HG03097 (cell line): ENCODE results near the gene HMX3.
"Not testable (repeated sequence)": the region's sequence is repeated elsewhere in the genome, so short reads cannot be mapped to it uniquely, and the experiment has no call there.

Experiments used
- ATAC-seq: cut with Tn5 transposase; IDR thresholded peaks from one replicate; pipeline ENCODE4 v1.9.1; 2021; ENCODE audit not compliant: unreplicated experiment, low FRiP score

HMX3 gene

DNA sequence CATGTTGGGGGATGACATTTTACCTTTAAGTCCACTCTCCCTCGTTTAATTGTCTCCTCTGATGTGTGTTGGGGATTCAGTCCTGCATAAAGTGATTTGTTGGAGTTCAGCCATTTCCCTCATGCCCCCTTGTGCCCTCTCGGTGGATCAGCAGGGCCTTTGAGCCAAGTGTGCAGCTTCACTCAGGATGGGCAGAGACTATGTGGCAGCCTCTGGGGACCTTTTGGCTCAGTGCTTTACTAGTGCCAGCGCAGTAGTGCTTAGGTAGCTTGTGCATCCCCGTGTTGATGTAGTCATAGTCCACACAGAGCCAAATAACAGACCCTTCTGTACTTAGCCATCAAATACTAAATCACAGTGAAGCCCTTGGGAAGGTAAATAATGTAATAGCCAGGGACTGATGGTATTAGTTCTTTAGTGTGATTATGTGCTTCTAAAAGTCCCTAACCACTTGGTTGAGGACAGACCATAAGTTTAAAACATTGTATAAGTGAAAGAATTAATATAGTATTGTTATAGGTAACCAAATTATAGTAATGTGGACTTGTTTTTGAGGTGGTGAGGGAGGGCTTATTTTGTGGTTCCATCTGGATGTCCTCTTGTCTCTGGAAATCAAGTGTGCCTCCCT is 29.8 kb downstream of the HMX3 start:
- ATAC-seq, result no peak

- ATAC-seq, result no peak
These were observed 30.8 kb downstream of the HMX3 start for GRCh38 chr10:123166618-123167017.

- ATAC-seq, result no peak
These were observed 35.2 kb downstream of the HMX3 start for GRCh38 chr10:123170961-123171360.

DNA sequence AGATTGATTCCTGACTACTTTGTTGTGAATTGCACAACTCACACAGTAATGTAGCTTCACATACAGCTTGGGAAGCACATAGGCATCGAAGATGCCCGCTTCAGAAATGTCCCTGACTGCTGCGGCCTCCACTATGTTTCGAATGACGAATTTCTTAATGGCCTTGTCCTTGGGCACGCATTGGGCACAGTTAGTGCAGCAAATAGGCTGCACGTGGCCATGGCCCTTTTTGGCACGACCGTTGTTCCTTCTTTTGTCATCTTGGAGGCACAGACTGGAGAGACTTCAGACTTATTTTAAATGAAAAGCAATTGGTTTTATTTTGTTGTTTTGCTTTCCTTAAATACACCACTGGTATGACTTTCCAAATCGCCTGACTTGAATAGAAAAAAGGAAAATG is 35.8 kb downstream of the HMX3 start:
- not testable (repeated sequence) for ATAC-seq

- no peak for ATAC-seq
These were observed 39.9 kb downstream of the HMX3 start for GRCh38 chr10:123175389-123176387.

DNA sequence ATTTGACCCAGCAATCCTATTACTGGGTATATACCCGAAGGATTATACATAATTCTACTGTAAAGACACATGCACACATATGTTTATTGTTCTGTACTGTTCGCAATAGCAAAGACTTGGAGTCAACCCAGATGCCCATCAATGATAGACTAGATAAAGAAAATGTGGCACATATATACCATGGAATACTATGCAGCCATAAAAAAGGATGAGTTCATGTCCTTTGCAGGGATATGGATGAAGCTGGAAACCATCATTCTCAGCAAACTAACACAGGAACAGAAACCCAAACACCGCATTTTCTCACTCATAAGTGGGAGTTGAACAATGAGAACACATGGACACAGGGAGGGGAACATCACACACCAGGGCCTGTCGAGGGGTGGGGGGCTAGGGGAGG is 42.6 kb downstream of the HMX3 start:
- not testable (repeated sequence) for ATAC-seq

- ATAC-seq, result no peak
These were observed 44.6 kb downstream of the HMX3 start for GRCh38 chr10:123180101-123181090.

- ATAC-seq, result no peak
These were observed 48.0 kb downstream of the HMX3 start for GRCh38 chr10:123183724-123184123.

- no peak for ATAC-seq
These were observed 52.0 kb downstream of the HMX3 start for GRCh38 chr10:123187781-123188180.
